Gastrocnemius medialis (tissue), 4 donors: Measurements from ENCODE around the gene CFAP161.

ENCODE experiments used
- CTCF ChIP-seq, 5 experiments: fragments of 450-650 bp in 3 of 5; fragments of 200-600 bp in 2 of 5; sonication (generic) in 2 of 5; IDR thresholded peaks in 4 of 5; conservative IDR thresholded peaks in 1 of 5; 1 replicate in 4 of 5; 2 replicates in 1 of 5; pipeline ENCODE4 v1.5.1; 2016 to 2019; ENCODE audit warnings: antibody characterized with exemption in 5 of 5, mild to moderate bottlenecking in 3 of 5, moderate library complexity in 3 of 5
- POLR2A ChIP-seq, 2 donors: fragments of 450-650 bp; IDR thresholded peaks; one replicate each; pipeline ENCODE4 v1.6.1; 2017; ENCODE audit warnings: antibody characterized with exemption in 2 of 2, mild to moderate bottlenecking in 2 of 2, moderate library complexity in 2 of 2

DNA sequence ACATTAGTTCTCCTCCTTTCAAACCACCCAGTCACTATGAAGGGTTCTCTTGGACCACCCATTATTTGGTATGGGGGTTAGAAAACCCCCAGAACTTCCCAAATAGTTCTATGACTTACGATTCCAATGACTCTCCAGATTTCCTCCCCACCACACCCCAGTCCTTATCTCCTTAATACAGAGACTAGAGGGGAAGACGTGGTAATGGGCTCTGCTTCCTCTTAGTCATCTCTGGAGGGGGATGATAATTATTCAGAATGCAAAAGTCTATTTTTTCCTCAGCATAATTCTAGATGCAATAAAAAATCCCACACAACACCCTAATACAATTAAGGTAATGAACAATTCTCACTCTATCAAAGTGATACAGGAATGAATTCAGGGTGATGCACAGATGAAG lies 48.9 kb upstream of the CFAP161 start:
- no peak for TF ChIP-seq CTCF (IDR thresholded peaks at IDR 0.05 in 4 of 5, conservative IDR thresholded peaks at IDR 0.05 in 1 of 5)
- TF ChIP-seq POLR2A (IDR thresholded peaks at IDR 0.05): no peak
